ENCODE measurements around the gene ABR.
"Not testable (repeated sequence)": the region's sequence is repeated elsewhere in the genome, so short reads cannot be mapped to it uniquely, and the experiment has no call there.

Gene ABR

GRCh38 chr17:1047177-1047878, 132.5 kb downstream of the ABR start:
- H3K27ac ChIP-seq, result peak overlapping the region; percentile 62; the same call in 1 of the 2 replicates
- H3K9me3 ChIP-seq, result no peaks in the 10 kb centered on the region
- TF ChIP-seq Cebpa-rat (IDR thresholded peaks at IDR 0.05), result no peak
- peak overlapping the region; percentile 30; the same call in 1 of the 2 replicates for H3K9ac ChIP-seq
- no peak overlapping the region for H3K4me3 ChIP-seq
- H4K20me1 ChIP-seq, result peaks cover 7% of the 10 kb centered on the region; the same call in 1 of the 2 replicates
- H3K4me1 ChIP-seq, result peaks cover 49% of the 10 kb centered on the region
- H3K4me2 ChIP-seq, result peak overlapping the region; percentile 71
- peaks cover 45% of the 10 kb centered on the region for H3K36me3 ChIP-seq
- H3K27me3 ChIP-seq, result no peaks in the 10 kb centered on the region

DNA sequence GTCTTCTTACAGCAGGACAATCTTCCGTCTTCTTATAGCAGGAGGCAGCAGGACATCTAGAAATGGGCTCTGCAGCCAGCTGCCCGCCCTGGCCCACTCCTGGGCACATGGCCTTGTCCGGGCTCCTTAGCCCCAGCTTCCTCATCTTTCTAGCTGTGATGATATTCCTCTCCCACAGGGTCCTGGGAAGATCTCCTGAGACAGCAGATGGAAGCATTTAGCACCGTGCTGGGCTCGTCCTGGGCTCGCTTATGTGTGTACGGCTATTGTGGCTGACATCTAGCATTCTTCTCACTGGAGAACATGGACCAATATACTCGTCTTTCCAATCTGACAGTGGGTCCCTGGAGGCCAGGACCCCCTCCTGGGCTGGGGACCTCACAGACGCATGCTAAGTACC, 134.3 kb downstream of the ABR start:
- Histone ChIP-seq H3K4me2 (no peak overlapping the region), H3K4me3 (no peak overlapping the region), H3K27ac (no peak overlapping the region), H3K4me1 (peaks cover 43% of the 10 kb centered on the region), H3K9me3 (no peaks in the 10 kb centered on the region), H3K36me3 (peaks cover 53% of the 10 kb centered on the region), H4K20me1 (peaks cover 7% of the 10 kb centered on the region; the same call in 1 of the 2 replicates), H3K9ac (no peak overlapping the region), H3K27me3 (no peaks in the 10 kb centered on the region)
- no peak for TF ChIP-seq Cebpa-rat (IDR thresholded peaks at IDR 0.05)

- H3K27me3 ChIP-seq, H3K4me3 ChIP-seq, H3K27ac ChIP-seq, H4K20me1 ChIP-seq, H3K9ac ChIP-seq, H3K9me3 ChIP-seq: not testable (repeated sequence)
- H3K36me3 ChIP-seq, result peaks cover 44% of the 10 kb centered on the region
- H3K4me2 ChIP-seq, result peak overlapping the region; percentile 73
- peaks cover 52% of the 10 kb centered on the region for H3K4me1 ChIP-seq
Measured at GRCh38 chr17:1044387-1045009, 135.3 kb downstream of the ABR start.

GRCh38 chr17:1043601-1044251, 136.1 kb downstream of the ABR start:
- Histone ChIP-seq H3K4me2 (peak overlapping the region; percentile 73), H3K36me3 (peaks cover 37% of the 10 kb centered on the region), H3K27me3 (no peaks in the 10 kb centered on the region), H3K27ac (peak overlapping the region; percentile 68), H3K9ac (0 out of 2 replicates have a peak overlapping the region, but pooled peaks have one; percentile 34), H3K9me3 (no peaks in the 10 kb centered on the region), H3K4me1 (peaks cover 59% of the 10 kb centered on the region), H4K20me1 (peaks cover 7% of the 10 kb centered on the region; the same call in 1 of the 2 replicates), H3K4me3 (no peak overlapping the region)
- TF ChIP-seq Cebpa-rat (IDR thresholded peaks at IDR 0.05), result no peak

DNA sequence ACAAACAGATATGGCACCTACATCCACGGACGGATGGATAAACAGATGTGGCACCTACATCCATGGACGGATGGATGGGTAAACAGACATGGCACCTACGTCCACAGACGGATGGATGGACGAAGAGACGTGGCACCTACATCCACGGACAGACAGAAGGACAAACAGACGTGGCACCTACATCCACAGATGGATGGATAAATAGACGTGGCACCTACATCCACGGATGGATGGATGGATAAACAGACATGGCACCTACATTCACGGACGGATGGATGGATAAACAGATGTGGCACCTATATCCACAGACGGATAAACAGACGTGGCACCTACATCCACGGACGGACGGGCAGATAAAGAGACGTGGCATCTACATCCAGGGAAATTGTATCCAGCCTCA, 137.3 kb downstream of the ABR start:
- TF ChIP-seq Cebpa-rat (IDR thresholded peaks at IDR 0.05), result no peak
- H3K4me1 ChIP-seq, result peaks cover 48% of the 10 kb centered on the region
- no peak overlapping the region for H3K27ac ChIP-seq
- no peaks in the 10 kb centered on the region for H3K27me3 ChIP-seq
- H3K9me3 ChIP-seq, result no peaks in the 10 kb centered on the region
- peaks cover 26% of the 10 kb centered on the region for H3K36me3 ChIP-seq
- no peaks in the 10 kb centered on the region for H4K20me1 ChIP-seq
- H3K4me2 ChIP-seq, result no peak overlapping the region
- no peak overlapping the region for H3K4me3 ChIP-seq
- no peak overlapping the region for H3K9ac ChIP-seq

DNA sequence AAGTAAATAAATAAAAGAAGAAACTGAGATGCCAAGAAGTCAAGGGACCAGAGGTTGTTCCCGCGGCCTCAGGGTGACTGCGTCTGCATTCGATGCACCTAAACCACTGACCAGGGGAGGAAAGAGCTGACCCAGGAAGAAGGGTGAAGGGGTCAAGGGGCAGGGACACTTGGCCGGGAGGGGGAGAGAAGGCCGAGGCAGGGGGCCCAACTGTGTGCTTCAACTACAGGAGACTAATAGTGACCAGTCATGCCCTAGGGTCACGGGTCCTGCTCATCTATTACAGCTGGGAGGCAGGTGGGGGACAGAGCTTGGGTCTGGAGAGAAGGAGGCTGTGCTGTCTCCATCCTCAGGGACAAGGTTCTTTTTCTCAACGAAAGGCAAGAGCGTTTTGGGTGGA, 138.0 kb downstream of the ABR start:
- no peak overlapping the region for H3K4me3 ChIP-seq
- no peak overlapping the region for H3K27ac ChIP-seq
- H3K4me2 ChIP-seq, result no peak overlapping the region
- H3K36me3 ChIP-seq, result peaks cover 23% of the 10 kb centered on the region
- peaks cover 42% of the 10 kb centered on the region for H3K4me1 ChIP-seq
- H3K9ac ChIP-seq, result no peak overlapping the region
- no peaks in the 10 kb centered on the region for H4K20me1 ChIP-seq
- no peaks in the 10 kb centered on the region for H3K9me3 ChIP-seq
- no peak for TF ChIP-seq Cebpa-rat (IDR thresholded peaks at IDR 0.05)
- H3K27me3 ChIP-seq, result no peaks in the 10 kb centered on the region

GRCh38 chr17:1040216-1040600, 139.6 kb downstream of the ABR start:
- Histone ChIP-seq H3K36me3 (peaks cover 14% of the 10 kb centered on the region), H3K4me2 (peak overlapping the region; percentile 97), H3K4me1 (peaks cover 54% of the 10 kb centered on the region), H3K27ac (peak overlapping the region; percentile 97), H3K9me3 (no peaks in the 10 kb centered on the region), H3K9ac (peak overlapping the region; percentile 85), H3K4me3 (peak overlapping the region; percentile 54), H3K27me3 (no peaks in the 10 kb centered on the region), H4K20me1 (no peaks in the 10 kb centered on the region)
- no peak for TF ChIP-seq Cebpa-rat (IDR thresholded peaks at IDR 0.05)

GRCh38 chr17:1039511-1040215, 140.1 kb downstream of the ABR start:
- H3K4me1 ChIP-seq, result peaks cover 59% of the 10 kb centered on the region
- H4K20me1 ChIP-seq, result peaks cover under 1% of the 10 kb centered on the region; the same call in 1 of the 2 replicates
- H3K9ac ChIP-seq, result peak overlapping the region; percentile 85
- peak overlapping the region; percentile 97 for H3K4me2 ChIP-seq
- no peaks in the 10 kb centered on the region for H3K27me3 ChIP-seq
- H3K36me3 ChIP-seq, result peaks cover 14% of the 10 kb centered on the region
- H3K27ac ChIP-seq, result peak overlapping the region; percentile 97
- H3K9me3 ChIP-seq, result no peaks in the 10 kb centered on the region
- H3K4me3 ChIP-seq, result peak overlapping the region; percentile 54
- TF ChIP-seq Cebpa-rat (IDR thresholded peaks at IDR 0.05), result no peak

GRCh38 chr17:1039123-1039507, 140.7 kb downstream of the ABR start:
- TF ChIP-seq Cebpa-rat (IDR thresholded peaks at IDR 0.05), result no peak
- Histone ChIP-seq H3K9ac (peak overlapping the region; percentile 85; the same call in 1 of the 2 replicates), H3K27ac (peak overlapping the region; percentile 97)

More at GRCh38 chr17:1039123-1039507, 140.7 kb downstream of the ABR start:
- peak overlapping the region; percentile 54; the same call in 1 of the 2 replicates for H3K4me3 ChIP-seq
- no peaks in the 10 kb centered on the region for H3K27me3 ChIP-seq
- peaks cover 6% of the 10 kb centered on the region for H4K20me1 ChIP-seq
- peaks cover 14% of the 10 kb centered on the region for H3K36me3 ChIP-seq
- H3K4me2 ChIP-seq, result peak overlapping the region; percentile 97
- peaks cover 62% of the 10 kb centered on the region for H3K4me1 ChIP-seq
- no peaks in the 10 kb centered on the region for H3K9me3 ChIP-seq

Data from BLaER1 (cell line).